ENCODE data around the gene WWOX. TPM values are rescaled to one million over a fixed set of nuclear protein-coding genes. Genes with fewer than 3 reads are reported as not detected.

Gene WWOX
- total RNA-seq, 1 experiment from 2014 or later, result 79.9 TPM

DNA sequence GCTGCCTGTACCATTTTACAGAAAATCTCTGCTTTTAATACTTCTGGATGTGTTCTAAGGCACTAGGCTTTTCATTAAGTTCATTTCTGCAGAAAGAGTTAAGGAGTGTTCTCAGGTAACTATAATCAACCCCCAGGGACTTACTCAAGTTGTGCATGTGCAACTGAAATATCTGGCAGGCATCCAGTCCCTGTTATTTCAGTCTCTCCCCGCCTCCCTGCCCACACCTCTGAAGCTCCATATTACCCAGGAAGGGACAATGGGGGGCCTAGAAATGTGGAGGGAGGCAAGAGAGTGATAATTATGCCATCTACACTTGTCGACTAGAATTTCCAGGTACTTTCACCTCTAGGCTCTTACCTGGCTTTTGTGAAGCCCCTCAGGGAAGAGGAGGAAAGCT, 1068.9 kb downstream of the WWOX start:
- CTCF ChIA-PET, result no interaction called here
- POLR2A ChIA-PET (ENCODE audit: low non-redundant PET), result no interaction called here

DNA sequence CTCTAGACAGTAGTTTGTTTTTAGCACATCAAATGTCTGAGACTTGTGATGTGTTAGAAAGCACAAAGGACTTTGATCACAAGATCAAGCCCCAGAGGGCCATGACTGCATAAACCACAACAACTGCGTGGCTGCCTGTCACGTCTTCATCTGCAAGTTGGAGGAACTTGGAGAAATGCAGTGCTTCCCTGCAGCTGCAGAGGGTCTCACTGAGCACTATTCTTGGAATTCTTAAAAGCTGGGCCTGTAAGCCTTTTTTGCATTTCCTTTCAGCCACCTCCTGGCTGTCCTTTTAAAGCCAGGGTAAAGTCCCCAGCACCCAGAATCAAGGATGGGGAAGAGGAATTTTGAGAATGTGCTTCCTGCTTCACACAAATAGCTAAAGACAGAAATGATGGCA, 1069.8 kb downstream of the WWOX start:
- intact Hi-C loops (cut with micrococcal nuclease; ENCODE audit: unreplicated experiment), result no loop called here
- TF ChIP-seq, protein P1, sequence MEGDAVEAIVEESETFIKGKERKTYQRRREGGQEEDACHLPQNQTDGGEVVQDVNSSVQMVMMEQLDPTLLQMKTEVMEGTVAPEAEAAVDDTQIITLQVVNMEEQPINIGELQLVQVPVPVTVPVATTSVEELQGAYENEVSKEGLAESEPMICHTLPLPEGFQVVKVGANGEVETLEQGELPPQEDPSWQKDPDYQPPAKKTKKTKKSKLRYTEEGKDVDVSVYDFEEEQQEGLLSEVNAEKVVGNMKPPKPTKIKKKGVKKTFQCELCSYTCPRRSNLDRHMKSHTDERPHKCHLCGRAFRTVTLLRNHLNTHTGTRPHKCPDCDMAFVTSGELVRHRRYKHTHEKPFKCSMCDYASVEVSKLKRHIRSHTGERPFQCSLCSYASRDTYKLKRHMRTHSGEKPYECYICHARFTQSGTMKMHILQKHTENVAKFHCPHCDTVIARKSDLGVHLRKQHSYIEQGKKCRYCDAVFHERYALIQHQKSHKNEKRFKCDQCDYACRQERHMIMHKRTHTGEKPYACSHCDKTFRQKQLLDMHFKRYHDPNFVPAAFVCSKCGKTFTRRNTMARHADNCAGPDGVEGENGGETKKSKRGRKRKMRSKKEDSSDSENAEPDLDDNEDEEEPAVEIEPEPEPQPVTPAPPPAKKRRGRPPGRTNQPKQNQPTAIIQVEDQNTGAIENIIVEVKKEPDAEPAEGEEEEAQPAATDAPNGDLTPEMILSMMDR (conservative IDR thresholded peaks at IDR 0.05; ENCODE audit: low read depth, low read length), result no peak
- TF ChIP-seq EZH2 (IDR thresholded peaks at IDR 0.05; ENCODE audit: borderline replicate concordance, low read depth, low read length, poor library complexity, severe bottlenecking), result no peak
- Histone ChIP-seq H3K36me3 (ENCODE audit: insufficient read depth, low read length, poor library complexity, severe bottlenecking) (no peaks in the 10 kb centered on the region), H3K27ac (ENCODE audit: low read depth, low read length, poor library complexity, severe bottlenecking) (no peak overlapping the region), H3K4me1 (ENCODE audit: insufficient read depth, low read length, poor library complexity, severe bottlenecking) (no peaks in the 10 kb centered on the region), H3K9me3 (ENCODE audit: low read depth, low read length, poor library complexity, severe bottlenecking) (peaks cover 26% of the 10 kb centered on the region), H3K27me3 (replicated peaks; ENCODE audit: insufficient read depth, low read depth, low read length, poor library complexity) (no peaks in the 10 kb centered on the region), H3K4me3 (ENCODE audit: low read depth, low read length, poor library complexity, severe bottlenecking) (no peak overlapping the region)
- BruUV-seq (replicated peaks), result no TSS peak
- no peak for DNase-seq (ENCODE audit: low spot score)
- POLR2A ChIA-PET (ENCODE audit: low non-redundant PET), result no interaction called here
- CTCF ChIA-PET, result no interaction called here

More for the DNA sequence above, 1068.9 kb downstream of the WWOX start:
- no TSS peak for BruUV-seq (replicated peaks)
- TF ChIP-seq, protein P1 (conservative IDR thresholded peaks at IDR 0.05; ENCODE audit: low read depth, low read length), result no peak
- no peak for TF ChIP-seq EZH2 (IDR thresholded peaks at IDR 0.05; ENCODE audit: borderline replicate concordance, low read depth, low read length, poor library complexity, severe bottlenecking)
- Histone ChIP-seq H3K4me1 (ENCODE audit: insufficient read depth, low read length, poor library complexity, severe bottlenecking) (no peaks in the 10 kb centered on the region), H3K4me3 (ENCODE audit: low read depth, low read length, poor library complexity, severe bottlenecking) (no peak overlapping the region), H3K27me3 (replicated peaks; ENCODE audit: insufficient read depth, low read depth, low read length, poor library complexity) (no peaks in the 10 kb centered on the region), H3K27ac (ENCODE audit: low read depth, low read length, poor library complexity, severe bottlenecking) (no peak overlapping the region), H3K9me3 (ENCODE audit: low read depth, low read length, poor library complexity, severe bottlenecking) (peaks cover 23% of the 10 kb centered on the region), H3K36me3 (ENCODE audit: insufficient read depth, low read length, poor library complexity, severe bottlenecking) (no peaks in the 10 kb centered on the region)
- no peak for DNase-seq (ENCODE audit: low spot score)
- intact Hi-C loops (cut with micrococcal nuclease; ENCODE audit: unreplicated experiment), result no loop called here

DNA sequence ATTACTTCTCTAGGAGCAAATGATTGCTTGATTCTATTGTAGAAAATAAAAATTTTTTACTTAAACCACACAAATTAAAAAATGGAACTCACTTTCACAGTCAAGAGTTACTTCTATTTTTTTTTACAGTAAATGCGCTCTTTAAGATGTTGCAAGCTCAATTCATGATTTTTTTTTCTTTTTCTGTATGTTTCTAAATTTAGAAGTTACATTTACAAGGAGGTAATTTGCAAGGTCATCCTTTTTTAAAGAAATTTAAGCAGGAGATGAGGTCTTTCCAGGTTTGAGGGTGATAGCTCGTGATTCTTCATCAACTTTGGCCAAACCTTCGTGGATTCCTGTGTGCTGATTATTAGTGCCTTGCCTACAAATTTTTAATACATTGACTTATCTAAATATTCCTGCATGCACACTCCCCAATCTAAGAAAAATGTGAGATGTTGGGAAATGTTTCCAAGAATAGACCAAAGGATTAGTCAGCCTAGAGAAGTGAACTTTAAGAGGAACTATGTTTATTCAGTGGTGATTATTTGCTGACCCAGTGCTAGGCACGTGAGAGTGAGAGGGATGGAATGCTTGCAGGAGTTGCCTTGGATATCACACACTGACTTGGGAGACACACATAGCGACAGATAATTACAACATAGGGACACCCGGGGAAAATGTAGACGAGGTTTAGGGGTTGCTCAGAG, 1071.2 kb downstream of the WWOX start:
- no TSS peak for BruUV-seq (replicated peaks)
- intact Hi-C loops (cut with micrococcal nuclease; ENCODE audit: unreplicated experiment), result no loop called here
- TF ChIP-seq EZH2 (IDR thresholded peaks at IDR 0.05; ENCODE audit: borderline replicate concordance, low read depth, low read length, poor library complexity, severe bottlenecking), result no peak
- TF ChIP-seq, protein P1 (conservative IDR thresholded peaks at IDR 0.05; ENCODE audit: low read depth, low read length), result no peak
- H3K27me3 ChIP-seq (replicated peaks; ENCODE audit: insufficient read depth, low read depth, low read length, poor library complexity), result no peaks in the 10 kb centered on the region
- H3K4me1 ChIP-seq (ENCODE audit: insufficient read depth, low read length, poor library complexity, severe bottlenecking), result no peaks in the 10 kb centered on the region
- ChIA-PET POLR2A (ENCODE audit: low non-redundant PET) (no interaction called here), CTCF (no interaction called here)
- no peak for DNase-seq (ENCODE audit: low spot score)
- H3K36me3 ChIP-seq (ENCODE audit: insufficient read depth, low read length, poor library complexity, severe bottlenecking), result no peaks in the 10 kb centered on the region
- H3K9me3 ChIP-seq (ENCODE audit: low read depth, low read length, poor library complexity, severe bottlenecking), result peaks cover 26% of the 10 kb centered on the region
- H3K4me3 ChIP-seq (ENCODE audit: low read depth, low read length, poor library complexity, severe bottlenecking), result no peak overlapping the region
- H3K27ac ChIP-seq (ENCODE audit: low read depth, low read length, poor library complexity, severe bottlenecking), result no peak overlapping the region

All from A673 (cell line).